HL-60 (cell line): ENCODE results near the gene PPP3CA.

Source experiments
- DNase-seq, 2 experiments: peaks; one replicate each; pipeline ENCODE4 v3.0.0-alpha.2; 2010 to 2020; ENCODE audit warnings: low read depth in 1 of 2, low spot score in 1 of 2
- H3K27ac ChIP-seq: fragments of 250-450 bp; sonication (Bioruptor Pico); replicated peaks from 2 replicates; pipeline ENCODE4 v1.5.1; 2020; ENCODE audit warnings: mild to moderate bottlenecking, moderate library complexity
- H3K27me3 ChIP-seq: fragments of 250-450 bp; sonication (Bioruptor Pico); 2 replicates; pipeline ENCODE4 v1.5.1; 2021; ENCODE audit warnings: mild to moderate bottlenecking, moderate library complexity; ENCODE audit not compliant: insufficient read depth, poor library complexity, severe bottlenecking
- H3K4me3 ChIP-seq: replicated peaks from 2 replicates; pipeline ENCODE4 v1.5.1; 2011; ENCODE audit warnings: mild to moderate bottlenecking, control low read depth, low read length; ENCODE audit not compliant: insufficient read depth
- GABPA ChIP-seq: IDR thresholded peaks from 2 replicates; pipeline ENCODE4 v1.6.1; 2012; ENCODE audit warnings: low read depth
- POLR2AphosphoS5 ChIP-seq: IDR thresholded peaks from 2 replicates; pipeline ENCODE4 v1.6.1; 2012; ENCODE audit warnings: low read depth
- SPI1 ChIP-seq: IDR thresholded peaks from 2 replicates; pipeline ENCODE4 v1.6.1; 2012; ENCODE audit warnings: low read depth, mild to moderate bottlenecking, borderline replicate concordance
- TF ChIP-seq, protein P1 (sequence below): IDR thresholded peaks from one replicate; pipeline ENCODE4 v1.5.1; 2011; ENCODE audit warnings: low read length, control low read depth, inconsistent platforms; ENCODE audit not compliant: insufficient read depth
- TF ChIP-seq, protein P2 (sequence below): IDR thresholded peaks from 2 replicates; pipeline ENCODE4 v1.6.1; 2012; ENCODE audit warnings: low read depth; ENCODE audit not compliant: insufficient replicate concordance

Gene PPP3CA

DNA sequence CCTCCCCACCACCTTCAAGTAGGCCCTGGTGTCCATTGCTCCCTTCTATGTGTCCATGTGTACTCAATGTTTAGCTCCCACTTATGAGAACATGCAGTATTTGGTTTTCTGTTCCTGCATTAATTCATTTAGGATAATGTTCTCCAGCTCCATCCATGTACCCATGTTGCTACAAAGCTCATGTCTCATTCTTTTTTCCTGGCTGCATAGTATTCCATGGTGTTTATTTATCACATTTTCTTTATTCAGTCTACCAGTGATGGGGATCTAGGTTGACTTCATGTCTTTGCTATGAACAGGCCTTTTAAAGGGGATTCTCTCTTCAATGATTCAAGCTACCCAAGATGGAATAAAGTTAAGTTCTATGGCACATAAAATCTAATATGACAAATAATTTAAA lies 119.6 kb downstream of the PPP3CA start:
- H3K4me3 ChIP-seq: no peak overlapping the region
- H3K27ac ChIP-seq: no peak overlapping the region
- TF ChIP-seq GABPA: no peak
- TF ChIP-seq, protein P1, sequence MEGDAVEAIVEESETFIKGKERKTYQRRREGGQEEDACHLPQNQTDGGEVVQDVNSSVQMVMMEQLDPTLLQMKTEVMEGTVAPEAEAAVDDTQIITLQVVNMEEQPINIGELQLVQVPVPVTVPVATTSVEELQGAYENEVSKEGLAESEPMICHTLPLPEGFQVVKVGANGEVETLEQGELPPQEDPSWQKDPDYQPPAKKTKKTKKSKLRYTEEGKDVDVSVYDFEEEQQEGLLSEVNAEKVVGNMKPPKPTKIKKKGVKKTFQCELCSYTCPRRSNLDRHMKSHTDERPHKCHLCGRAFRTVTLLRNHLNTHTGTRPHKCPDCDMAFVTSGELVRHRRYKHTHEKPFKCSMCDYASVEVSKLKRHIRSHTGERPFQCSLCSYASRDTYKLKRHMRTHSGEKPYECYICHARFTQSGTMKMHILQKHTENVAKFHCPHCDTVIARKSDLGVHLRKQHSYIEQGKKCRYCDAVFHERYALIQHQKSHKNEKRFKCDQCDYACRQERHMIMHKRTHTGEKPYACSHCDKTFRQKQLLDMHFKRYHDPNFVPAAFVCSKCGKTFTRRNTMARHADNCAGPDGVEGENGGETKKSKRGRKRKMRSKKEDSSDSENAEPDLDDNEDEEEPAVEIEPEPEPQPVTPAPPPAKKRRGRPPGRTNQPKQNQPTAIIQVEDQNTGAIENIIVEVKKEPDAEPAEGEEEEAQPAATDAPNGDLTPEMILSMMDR: no peak
- TF ChIP-seq, protein P2, sequence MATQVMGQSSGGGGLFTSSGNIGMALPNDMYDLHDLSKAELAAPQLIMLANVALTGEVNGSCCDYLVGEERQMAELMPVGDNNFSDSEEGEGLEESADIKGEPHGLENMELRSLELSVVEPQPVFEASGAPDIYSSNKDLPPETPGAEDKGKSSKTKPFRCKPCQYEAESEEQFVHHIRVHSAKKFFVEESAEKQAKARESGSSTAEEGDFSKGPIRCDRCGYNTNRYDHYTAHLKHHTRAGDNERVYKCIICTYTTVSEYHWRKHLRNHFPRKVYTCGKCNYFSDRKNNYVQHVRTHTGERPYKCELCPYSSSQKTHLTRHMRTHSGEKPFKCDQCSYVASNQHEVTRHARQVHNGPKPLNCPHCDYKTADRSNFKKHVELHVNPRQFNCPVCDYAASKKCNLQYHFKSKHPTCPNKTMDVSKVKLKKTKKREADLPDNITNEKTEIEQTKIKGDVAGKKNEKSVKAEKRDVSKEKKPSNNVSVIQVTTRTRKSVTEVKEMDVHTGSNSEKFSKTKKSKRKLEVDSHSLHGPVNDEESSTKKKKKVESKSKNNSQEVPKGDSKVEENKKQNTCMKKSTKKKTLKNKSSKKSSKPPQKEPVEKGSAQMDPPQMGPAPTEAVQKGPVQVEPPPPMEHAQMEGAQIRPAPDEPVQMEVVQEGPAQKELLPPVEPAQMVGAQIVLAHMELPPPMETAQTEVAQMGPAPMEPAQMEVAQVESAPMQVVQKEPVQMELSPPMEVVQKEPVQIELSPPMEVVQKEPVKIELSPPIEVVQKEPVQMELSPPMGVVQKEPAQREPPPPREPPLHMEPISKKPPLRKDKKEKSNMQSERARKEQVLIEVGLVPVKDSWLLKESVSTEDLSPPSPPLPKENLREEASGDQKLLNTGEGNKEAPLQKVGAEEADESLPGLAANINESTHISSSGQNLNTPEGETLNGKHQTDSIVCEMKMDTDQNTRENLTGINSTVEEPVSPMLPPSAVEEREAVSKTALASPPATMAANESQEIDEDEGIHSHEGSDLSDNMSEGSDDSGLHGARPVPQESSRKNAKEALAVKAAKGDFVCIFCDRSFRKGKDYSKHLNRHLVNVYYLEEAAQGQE: no peak
- TF ChIP-seq SPI1: no peak
- TF ChIP-seq POLR2AphosphoS5: no peak
- H3K27me3 ChIP-seq: no peaks in the 10 kb centered on the region
- DNase-seq: no peak

- Histone ChIP-seq H3K27ac (no peak overlapping the region), H3K27me3 (no peaks in the 10 kb centered on the region)
- TF ChIP-seq, protein P1: no peak
- no peak for TF ChIP-seq GABPA
- no peak for TF ChIP-seq POLR2AphosphoS5
- TF ChIP-seq, protein P2: no peak
- TF ChIP-seq SPI1: no peak
Observed at GRCh38 chr4:101224358-101225218, 122.7 kb downstream of the PPP3CA start.

DNA sequence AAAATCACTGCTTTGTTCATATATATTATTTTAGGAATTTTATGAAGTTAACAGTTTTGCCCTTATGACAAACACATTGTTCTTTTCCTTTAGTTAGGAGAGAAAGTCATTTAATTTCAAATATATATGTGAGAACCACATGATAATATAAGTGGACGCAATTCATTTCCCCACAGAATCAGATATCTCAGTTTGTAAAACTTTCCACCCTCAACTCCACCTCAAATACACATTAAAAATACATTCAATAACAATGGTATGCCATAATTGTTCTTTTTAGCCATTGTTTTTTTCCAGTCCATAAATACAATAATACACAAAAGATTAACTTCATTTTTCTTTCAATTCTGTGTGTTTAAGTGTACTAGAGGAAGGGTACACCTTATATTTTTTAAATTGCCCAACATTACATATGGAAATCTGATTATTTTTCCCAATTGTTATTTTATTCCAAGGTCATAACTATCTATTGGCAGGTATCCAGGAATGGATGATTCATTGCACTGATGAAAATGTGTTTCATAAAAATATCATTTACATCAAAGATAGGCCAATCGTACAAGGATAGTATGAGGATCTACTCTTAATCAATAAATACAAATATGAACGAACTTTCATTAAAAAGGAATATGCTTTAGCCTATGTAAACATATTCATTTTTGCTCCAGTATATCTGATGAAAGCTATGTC lies 125.0 kb downstream of the PPP3CA start:
- no peaks in the 10 kb centered on the region for H3K27me3 ChIP-seq
- H3K4me3 ChIP-seq: no peak overlapping the region
- no peak for DNase-seq
- TF ChIP-seq, protein P1: no peak
- TF ChIP-seq SPI1: no peak
- TF ChIP-seq GABPA: no peak
- TF ChIP-seq, protein P2: no peak
- no peak for TF ChIP-seq POLR2AphosphoS5
- no peak overlapping the region for H3K27ac ChIP-seq

More at GRCh38 chr4:101224358-101225218, 122.7 kb downstream of the PPP3CA start:
- no peak for DNase-seq
- H3K4me3 ChIP-seq: no peak overlapping the region
